GM20431 (cell line): ENCODE data around the gene CYTL1.
"Not testable (repeated sequence)": the region's sequence is repeated elsewhere in the genome, so short reads cannot be mapped to it uniquely, and the experiment has no call there.

Experiments used
- in situ Hi-C: fragments of 300-500 bp; cut with MseI, MboI; formaldehyde crosslinking; loops from one replicate; pipeline ENCODE4 v1.15.0; 2020; ENCODE audit warnings: low sequenced_read_pairs; ENCODE audit not compliant: unreplicated experiment

Gene CYTL1

DNA sequence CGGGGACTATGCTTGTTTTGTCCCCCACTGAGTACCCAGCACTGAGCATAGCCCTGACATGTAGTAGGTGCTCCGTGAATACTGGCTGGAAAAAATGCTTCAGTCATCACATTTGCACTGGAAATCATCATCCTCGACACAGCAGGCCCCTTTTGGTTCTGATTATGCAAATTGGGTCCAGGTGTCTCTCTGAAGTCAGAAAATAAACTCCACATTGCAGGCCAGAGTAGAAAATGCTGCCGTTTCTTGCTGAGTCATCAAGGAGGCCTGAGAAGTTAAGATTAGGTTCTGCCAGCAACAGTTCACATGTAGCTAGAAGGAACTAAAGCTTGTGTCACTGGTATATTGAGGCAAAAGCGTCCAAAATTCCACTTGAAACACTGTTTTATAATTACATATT is 17.0 kb upstream of the CYTL1 start:
- in situ Hi-C loops, result no loop called here

DNA sequence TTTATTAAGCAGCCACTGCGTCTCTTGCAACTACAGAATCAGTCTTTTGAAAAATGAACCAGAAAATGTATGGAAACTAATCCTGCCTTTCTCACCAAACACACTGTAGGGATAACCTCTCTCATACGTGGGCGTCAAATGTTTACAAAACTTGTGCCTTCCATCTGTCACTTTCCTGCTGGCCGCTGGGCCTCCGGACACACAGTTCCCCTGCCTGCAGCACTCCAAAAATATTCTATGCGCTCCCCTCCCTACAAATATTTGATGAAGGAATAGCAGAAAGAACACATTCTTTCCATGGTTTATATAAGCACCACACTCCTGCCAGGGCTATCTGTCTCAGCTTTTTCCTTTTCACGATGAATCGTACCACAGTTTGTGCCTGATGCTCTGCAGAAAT is 14.9 kb upstream of the CYTL1 start:
- in situ Hi-C loops, result no loop called here

DNA sequence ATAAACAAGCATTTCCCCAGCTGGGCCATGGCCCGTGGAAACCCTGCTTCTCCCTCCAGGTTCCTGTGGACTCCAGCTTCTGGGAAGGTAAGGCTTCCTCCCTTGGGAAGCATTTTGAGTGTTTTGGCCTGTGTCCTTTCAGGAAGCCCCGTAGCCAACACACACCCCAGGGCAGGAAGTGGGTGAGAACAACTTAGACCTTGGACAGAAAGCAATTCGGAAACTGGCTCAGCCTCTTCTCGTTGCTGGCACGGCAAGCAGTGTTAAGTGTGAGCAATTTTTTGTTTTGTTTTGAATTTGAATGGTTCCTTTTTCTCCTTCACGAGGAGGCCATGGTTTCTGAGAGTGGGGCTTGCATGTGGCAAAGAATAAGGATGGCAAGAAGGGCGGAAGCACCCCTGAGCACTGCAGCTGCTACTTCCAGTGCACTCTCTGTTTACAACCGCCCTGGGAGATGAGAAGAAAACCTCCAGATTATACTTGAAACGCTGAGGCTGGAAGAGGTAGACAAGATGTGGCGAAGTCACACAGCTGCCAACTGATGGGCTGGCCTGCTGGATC is 14.1 kb upstream of the CYTL1 start:
- in situ Hi-C loops, result no loop called here

DNA sequence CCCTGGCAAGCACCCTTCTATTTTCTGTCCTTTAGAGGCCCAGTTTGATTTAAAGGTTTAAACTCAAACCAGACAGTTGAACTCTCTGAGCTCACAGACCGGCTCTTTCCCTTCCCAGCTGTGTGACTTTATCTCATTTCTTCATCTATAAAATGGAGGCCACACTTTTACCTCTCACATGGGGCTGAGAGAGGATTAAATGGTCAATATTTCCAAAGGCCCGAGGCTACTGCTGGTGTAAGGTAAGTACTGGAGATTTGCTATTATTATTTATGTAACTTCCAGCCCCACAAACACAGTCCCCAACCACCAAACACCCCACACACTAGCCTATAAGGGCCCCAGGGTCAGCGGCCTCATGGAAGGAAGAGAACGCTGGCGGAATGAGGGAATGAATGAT is 13.6 kb upstream of the CYTL1 start:
- in situ Hi-C loops, result no loop called here

DNA sequence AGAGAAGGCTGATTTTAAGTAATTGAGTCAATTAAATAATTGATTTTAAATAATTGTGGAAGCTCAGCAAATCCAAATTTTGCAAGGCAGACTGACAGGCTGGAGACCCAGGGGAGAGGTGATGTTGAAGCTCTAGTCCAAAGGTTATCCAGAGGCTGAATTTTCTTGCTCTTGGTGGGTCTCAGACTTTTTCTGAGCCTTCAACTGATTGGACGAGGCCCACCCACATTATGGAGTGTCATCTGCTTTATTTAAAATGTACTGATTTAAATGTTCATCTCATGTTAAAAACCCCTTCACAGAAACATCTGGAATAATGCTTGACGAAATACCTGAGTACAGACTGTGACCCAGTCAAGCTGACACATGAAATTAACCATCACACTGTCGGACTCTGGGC is 11.7 kb upstream of the CYTL1 start:
- in situ Hi-C loops, result no loop called here

DNA sequence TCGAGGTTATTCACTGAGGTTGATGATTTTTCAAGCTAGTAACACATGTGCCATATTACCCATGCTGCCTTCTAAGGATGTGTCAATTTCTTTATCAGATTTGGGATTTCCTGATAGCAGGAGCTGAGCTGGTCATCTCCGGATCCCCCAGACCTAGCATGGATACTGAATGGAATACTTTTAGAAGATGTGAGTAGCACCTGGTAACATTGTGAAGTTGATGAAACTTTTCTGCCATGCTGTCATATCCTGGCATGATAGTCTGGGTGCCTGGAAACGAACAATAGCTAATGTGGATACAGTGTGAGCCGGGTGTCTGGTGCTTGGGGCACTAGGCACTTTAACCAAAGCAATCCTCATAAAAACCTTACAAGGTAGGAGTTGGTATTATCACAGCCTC is 11.0 kb upstream of the CYTL1 start:
- in situ Hi-C loops, result no loop called here

DNA sequence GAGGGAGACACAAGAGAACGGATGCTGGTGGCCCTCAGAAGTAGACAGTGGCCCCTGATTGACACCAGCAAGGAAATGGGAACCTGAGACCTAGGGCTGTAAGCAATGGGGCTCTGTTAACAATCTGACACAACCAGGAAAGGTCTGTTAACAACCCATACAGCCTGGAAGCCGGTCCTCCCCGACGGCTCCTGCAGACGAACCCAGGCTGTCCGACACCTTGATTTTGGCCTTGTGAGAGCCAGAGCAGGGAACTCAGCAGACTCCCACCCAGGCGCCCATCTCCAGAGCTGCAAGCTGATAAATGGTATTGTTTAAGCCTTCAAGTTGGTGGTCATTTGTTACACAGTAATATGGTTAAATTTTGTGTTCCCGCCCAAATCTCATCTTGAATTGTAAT is 10.2 kb upstream of the CYTL1 start:
- in situ Hi-C loops, result no loop called here

DNA sequence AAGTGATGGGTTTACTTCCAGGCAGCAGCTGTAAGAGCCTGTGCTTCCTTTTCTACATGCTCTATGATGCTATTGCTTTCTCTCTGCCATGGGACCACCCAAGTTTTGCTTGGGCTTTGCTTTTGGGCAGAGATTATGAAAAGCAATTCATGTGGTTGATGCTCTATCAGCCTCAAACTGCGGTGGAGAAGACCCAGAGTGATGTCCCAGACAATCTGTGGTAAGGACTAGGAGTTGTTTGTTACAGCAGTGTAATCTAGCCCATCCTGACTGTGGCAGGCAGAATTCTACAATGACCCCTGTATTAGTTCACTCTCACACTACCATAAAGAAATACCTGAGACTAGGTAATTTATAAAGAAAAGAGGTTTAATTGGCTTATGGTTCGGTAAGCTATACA is 9.2 kb upstream of the CYTL1 start:
- in situ Hi-C loops, result no loop called here

DNA sequence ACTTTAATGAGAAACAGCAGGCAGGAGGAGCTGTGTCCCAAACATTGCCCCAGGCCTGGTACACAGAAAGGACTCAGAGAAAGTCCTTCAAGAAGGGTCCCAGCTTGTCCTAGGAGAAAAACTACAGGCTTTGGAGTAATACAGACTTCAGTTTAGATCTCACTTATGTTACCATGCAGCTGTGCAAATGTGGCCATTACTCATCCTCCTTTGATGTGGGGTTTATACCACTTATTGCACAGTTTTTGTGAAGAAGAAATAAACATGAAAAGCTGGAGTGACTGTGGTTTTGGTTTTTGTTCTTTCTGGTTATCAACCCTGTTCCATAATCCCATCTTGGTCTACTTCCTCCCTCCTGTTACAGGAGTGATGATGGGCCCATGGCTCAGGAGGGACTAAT is 8.1 kb upstream of the CYTL1 start:
- in situ Hi-C loops, result no loop called here

DNA sequence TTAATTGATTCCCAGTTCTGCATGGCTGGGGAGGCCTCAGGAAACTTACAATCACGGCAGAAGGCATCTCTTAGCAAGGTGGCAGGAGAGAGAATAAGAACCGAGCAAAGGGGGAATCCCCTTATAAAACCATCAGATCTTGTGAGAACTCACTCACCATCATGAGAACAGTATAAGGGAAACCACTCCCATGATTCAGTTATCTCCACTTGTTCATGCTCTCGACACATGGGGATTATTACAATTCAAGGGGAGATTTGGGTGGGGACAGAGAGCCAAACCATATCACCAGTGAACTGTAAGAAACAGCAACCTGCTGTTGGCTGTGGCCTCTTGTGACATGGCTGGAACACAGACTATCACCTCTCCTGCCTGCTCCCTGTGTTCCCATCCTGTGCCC is 7.1 kb upstream of the CYTL1 start:
- in situ Hi-C loops, result no loop called here

DNA sequence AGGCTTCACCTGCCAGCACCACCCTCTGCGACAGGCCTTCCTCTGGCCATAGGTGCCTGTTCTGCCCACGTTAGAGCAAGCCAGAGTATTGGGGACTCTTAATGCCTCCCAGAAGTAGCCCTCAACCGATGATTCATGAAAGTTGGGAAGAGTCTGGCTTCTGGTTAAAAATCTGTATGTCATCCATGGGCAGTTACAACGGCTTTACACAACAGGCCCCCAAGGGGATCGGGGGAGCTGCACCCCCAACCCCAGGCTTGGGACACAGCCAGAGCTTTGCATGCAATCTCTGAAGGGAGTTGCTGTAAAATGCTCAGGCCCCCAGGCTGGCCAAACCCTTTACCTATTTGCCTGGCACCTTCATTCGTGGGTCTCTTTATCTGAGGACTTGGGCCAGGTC is 5.4 kb upstream of the CYTL1 start:
- in situ Hi-C loops, result no loop called here

DNA sequence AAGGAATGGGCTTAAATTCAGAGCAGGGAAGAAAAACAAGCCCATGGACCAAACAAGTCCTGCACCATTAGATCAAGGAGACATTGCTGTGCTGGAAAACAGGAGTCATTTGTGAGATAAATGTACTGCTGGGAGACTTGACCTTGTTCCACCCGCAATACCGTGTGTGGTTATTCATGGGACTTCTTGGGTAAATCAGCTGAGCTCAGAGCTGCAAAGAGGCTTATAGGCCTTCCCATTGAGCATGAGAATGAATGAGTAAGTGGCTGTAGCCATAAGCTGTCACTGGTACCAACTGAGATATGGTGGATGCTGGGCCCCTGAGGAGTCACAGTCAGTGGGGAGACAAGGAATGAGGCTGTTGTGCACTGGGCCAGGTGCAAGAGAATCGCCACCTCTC is 2.3 kb upstream of the CYTL1 start:
- in situ Hi-C loops, result no loop called here

DNA sequence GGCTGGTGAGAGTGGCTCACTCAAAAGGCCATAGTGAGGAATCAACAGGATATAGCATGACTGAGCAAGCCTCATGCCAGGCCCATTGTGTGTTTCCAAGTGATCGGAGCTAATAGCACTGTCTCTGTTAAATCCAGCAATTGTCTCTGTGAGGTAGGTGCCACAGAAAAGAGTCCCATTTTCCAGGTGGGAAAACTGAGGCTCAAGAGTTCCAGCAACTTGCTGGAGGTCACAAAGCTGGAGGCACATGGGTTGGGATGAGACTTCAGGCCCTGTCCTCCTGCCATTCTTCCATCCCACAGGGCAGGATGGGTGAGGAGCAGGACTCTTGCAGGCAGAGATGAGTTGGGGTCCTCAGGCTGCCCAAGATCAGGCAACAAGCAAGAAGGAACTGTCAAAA is 1.1 kb upstream of the CYTL1 start:
- in situ Hi-C loops, result no loop called here

DNA sequence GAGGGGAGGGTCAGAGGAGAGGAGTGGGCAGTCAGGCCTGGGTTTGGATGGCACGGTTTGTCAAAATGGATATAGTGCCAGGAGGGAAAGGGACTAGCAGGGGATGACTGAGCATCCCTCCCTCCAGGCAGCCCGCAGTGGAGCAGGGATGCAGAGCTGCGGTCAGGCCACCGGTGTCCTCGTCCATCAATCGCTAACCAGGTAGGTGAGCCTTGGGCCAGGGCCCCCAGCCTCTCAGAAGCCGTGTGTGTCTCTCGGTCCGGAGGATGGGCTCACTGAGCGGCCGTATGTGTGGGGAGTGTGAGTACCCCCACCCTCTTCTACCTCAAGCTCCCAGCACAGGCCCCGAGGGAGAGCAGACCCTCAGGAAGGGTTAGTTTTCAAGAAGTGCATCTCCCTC is 538 bp upstream of the CYTL1 start:
- in situ Hi-C loops, result no loop called here

DNA sequence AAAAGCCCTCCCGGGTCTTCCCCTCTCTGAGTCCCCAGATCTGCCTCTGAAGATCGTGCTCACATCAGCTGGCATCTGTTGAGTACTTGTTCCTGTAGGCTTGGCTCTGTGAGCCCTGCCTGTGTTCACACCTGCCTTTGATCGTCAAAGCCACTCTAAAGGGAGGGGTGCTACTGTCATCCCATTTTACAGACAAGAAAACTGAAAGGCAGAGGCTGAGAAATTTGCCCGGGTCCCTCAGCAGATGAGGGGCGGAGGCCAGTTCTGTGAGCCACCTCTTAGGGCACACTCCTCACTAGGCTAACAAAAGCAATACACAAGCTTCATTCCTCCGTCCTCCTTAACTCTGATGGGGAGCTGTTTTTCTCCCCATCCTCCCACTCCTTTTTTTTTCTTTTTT is 655 bp downstream of the CYTL1 start:
- in situ Hi-C loops, result no loop called here

DNA sequence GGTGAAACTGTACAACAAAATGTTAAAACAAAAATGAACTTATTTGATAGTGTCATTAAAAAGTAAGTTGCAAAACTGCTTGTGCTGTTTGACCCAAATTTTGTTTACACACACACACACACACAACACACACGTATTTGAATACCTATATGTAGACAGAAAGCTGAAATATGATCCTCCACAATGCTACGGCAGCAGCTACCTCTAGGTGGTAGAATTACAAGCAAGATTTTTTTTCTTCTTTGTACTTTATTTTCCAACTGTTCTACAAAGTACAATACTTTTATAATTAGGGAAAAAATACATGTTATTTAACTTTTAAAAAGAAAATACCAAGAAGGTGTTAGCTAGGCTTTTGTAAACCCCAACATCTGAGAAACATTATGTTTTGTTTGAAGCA is 1.2 kb downstream of the CYTL1 start:
- in situ Hi-C loops, result no loop called here

DNA sequence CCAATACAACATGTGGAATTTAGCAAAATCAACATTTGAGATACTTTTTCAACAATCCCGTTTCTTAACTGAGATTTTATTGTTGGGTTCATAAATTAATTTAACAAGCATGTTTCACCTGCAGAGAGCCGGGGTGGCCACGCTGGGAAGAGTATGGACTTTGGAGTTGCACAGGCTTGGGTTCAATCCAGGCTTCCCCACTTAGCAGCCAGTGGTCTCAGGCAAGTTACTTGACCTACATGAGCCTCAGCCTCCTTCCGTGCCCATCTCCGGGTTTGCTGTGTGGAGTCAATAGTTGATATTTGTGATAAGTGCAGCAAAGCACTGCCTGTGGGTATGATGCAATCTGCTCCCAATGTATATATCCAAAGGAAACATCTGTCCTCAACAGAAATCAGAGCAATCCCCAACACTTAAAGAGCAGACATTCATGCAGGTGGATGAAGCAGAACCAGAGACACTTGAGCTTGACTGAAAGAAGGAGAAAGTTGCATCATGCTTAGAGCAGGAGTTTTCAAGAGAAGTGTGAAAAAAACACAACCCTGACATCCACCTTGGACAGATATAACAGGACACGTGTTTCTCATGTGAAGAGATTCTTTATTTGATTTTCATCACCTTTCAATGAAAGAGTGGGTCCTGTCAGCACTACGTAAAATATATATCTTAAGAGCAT is 5.1 kb downstream of the CYTL1 start:
- in situ Hi-C loops, result no loop called here

DNA sequence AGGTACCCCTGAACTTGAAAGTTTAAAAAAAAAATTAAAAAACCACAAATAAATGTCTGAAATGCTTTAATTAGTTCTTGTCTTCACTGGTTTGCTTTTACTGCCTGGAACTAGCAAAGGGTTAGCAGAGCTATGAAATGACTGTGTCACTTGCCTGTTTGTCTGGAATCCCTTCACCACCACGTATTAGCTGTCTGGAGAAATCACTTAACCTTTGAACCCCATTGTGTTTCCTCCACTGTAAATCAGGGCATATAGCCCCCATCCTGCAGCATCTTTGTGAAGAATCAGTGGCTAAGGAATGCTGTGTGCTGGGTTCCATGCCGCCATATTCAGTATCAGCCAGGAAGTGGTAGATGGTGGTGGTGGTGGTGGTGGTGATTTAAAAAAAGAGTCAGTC is 6.3 kb downstream of the CYTL1 start:
- in situ Hi-C loops, result no loop called here

DNA sequence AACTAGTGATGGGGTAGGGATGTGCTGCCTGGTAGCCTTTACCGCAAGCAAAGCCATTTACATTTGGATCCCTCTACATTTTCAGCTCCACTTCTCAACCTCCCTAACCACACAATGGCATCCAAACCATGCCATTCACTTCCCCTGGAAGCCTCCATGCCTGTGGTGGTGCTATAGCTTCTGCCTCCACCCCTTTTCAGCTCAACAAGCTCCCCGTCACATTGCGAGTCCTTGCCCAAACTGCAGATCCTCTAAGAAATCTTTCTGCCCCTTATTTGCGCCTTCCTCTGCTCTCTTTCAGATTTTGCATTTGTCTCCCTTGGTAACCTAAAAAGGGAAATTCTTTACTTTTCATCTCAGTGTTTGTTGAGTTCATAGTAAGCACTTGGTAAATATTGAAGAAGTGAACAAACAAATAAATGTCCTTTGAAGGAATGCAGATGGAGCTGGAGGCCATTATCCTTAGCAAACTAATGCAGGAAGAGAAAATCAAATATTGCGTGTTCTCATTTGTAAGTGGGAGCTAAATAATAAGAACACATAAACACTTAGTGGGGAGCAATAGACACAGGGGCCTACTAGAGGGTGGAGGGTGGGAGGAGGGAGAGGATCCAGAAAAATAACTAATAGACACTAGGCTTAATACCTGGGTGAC is 6.9 kb downstream of the CYTL1 start:
- in situ Hi-C loops, result no loop called here

DNA sequence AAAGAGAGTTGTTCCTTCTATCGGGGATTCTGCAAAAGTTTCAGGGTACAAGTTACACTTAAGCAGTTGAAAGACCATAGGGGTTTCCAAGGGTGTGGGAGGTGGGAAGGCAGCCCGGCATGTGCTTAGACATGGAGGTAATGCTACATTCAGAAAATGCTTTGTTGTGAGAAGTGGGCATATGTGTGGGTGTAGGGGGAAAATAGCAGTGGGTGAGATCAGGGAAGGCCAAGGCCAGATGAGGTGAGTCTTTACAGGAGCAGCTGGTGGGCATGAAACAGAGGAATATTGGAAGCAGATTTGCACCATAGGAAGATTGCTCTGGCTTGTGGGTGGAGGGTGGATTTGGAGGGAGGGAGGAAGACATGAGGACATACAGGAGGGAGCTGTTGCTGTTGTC is 8.3 kb downstream of the CYTL1 start:
- in situ Hi-C loops, result no loop called here

DNA sequence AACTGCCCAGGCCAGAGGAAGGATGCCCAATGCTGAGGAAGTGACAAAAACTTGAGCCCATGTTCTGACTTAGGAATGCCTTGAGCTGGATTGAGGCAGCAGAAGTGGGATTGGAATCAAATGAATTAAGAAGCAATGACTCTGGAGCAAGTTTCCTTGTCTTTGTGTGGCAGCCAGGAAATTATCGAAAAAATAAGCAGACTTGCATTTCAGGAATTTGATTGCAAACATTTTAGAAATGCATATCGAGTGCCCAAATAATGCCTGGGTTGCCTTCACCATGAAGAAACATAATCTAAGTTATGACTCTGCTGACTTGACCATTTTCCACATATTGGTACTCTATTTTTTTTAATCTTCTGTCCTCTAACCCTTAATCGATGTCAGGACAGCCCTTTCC is 9.5 kb downstream of the CYTL1 start:
- in situ Hi-C loops, result no loop called here

DNA sequence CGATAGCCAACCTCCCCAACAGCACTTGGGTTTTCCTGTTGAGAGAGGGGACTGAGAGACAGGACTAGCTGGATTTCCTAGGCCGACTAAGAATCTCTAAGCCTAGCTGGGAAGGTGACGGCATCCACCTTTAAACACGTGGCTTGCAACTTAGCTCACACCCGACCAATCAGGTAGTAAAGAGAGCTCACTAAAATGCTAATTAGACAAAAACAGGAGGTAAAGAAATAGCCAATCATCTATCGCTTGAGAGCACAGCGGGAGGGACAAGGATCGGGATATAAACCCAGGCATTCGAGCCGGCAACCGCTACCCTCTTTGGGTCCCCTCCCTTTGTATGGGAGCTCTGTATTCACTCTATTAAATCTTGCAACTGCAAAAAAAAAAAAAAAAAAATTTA is 12.3 kb downstream of the CYTL1 start:
- in situ Hi-C loops, result not testable (repeated sequence)
